NOMO-1 treated with dmso at 0.1 percent for 144 hours (cell line): ENCODE measurements around the gene SLC6A17.

Experiments used
- DNase-seq: peaks from one replicate; lab custom pipeline; 2025; ENCODE audit not compliant: unreplicated experiment; lab: John Stamatoyannopoulos, UW

Gene SLC6A17

DNA sequence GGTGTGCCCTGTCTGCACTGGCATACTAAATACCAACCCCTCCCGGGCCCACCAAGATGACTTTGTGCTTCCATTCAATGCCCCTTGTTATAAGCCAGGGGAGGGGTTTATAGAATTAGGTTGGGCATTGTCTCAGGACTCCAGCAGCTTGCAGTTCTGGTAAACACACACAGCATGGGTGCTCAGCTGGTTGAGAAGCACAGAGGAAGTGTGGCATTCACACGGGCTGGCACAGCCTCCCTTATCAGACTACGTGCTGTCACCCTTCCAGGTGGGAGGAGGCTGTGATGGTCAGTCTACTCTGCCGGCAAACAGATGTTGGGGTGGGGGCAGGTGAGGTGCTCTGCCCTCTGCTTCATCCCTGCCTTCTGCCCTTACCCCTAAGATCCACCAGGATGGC is 15.0 kb upstream of the SLC6A17 start:
- no peak for DNase-seq

DNA sequence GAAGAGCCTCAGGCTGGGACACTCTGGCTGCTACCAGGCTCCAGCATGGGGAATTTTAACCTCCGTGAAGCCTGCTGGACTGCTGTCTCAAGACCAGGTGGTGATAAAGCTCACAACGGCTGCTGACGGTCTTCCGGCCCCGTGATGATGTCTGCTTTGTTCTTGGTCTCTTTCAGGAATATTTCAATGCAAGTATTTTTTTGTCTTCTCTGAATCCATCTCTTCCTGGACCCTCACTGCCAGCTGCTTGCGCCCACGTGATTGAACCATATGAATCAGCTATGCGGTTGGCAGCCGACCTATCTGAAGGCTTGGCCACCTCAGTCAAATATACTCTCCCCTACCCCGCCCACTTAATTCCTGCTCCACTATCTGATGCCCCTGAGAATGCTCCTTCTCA is 14.6 kb upstream of the SLC6A17 start:
- no peak for DNase-seq

DNA sequence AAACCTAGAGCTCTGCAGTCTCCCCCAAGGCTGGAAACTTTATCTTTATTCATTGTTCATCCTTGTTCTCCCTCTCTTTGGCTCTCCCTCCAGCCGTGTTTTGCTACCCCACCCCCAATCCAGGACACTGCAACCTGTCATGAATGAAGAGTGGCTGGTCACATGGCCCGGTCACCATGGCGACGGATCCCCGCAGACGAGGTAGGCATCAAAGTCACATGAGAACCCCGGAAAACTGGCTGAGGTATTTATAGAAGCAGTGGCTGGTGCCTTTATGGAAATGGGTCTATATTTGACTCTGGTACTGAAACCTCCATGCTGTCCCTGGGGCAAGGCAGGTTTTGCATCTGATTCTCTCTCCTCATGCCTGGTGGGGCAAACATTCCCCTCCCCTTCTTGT is 13.4 kb upstream of the SLC6A17 start:
- DNase-seq: no peak

DNA sequence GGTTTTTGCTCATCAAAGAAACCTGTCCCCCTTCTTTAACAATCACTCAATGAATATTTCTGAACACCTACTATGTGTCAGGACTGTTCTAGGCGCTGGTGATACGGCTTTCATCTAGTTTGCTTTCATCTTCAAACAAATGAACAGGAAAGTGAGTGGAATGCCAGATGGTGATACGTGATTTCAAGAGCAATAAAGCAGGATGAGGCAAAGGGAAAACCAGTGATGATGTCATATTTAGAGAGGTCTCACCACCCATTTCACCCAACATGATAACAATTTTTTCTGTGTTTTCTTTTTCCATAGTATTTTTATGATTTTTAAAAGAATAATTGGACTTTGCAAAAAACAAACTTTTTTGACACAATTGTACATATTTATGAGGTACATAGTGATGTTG is 11.3 kb upstream of the SLC6A17 start:
- no peak for DNase-seq

DNA sequence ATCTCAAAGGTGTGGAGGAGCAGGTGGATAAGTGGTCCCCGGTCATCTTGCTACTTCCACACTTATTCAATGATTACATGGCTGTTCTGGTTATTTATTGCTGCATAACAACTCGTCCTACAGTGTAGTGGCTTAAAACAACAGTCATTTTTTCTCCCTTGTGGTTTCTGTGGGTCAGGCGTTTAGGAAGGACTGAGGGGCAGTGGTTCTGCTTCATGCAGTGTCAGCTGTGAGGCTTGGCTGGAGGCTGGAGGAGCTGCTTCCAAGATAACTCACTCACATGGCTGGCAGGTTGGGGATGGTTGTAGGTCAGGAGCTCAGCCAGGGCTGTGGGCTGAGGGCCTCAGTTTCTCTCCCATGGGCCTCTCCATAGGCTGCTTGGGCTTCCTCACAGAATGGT is 5.9 kb upstream of the SLC6A17 start:
- DNase-seq: no peak

DNA sequence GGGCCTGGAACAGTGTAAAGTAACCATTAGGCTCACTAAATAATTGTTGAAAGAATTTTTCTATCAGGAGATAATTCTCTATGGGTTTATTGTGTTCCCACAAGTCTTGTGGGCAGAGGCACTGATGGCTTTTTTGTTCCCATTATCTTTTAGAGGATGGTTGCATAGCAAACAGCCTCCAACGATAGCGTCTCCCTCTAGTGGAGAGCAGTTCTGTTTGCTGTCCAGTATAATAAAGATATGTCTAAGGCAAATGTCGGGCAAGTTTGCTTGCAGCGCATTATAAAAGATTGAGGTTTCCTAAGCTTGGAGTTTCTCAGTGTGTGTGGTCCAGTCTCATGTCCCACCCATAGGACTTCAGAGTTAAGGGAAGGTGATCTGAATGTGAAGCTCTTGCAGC is 1.3 kb upstream of the SLC6A17 start:
- no peak for DNase-seq

DNA sequence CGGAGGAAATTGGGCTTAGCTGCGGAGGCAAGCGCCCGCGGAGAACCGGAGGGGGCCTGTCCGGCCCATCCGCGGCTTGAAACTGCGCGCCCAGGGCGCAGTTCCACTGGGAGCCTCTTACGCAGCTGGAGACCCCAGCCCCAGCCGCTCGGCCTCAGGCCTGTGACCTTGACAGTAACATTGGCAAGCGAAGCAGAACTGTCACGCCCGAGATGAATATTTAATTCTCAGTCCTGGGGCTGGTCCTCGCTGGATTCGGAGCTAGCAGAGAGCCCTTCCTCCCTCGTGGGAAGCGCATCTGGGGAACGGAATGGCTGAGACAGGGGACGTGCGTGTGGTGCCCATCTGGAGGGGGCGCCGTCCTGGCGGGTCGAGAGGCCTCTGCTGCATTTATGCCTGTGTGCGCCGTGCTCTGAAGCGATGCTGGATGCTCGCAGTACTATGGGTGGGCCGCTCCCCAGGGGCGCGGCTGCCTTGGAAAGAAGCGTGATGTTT is 928 bp downstream of the SLC6A17 start:
- DNase-seq: no peak

DNA sequence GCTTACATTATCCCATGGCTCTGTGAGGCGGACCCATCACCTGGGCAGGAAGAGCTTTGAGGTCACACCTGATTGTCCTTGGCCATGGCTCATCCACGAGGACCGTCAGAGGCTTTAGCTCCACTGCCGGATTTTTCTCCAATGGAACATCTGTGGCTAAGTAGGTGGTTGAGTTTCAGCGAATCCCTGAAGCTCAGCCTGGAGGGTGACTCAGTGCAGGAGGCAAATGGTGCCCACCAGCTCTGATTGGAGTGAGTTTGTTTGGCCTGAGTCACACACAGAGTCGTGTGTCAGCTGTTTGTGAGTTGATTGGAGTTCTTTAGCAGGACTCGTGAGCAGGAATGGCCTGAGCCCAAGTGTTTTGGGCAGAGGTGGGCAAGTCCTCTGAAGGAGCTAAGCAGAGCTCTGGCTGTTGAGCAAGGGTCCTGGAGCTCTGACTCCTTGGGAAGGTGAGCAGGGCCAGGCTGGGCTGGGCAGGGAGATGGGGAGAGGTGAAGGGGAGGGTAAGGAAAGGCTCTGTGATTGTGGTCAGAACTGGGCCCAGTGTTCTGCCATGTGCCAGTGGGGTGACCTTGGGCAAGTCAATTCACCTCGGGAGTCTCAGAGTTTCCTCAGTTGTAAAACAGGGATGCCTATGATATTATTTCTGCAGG is 2.0 kb downstream of the SLC6A17 start:
- DNase-seq: no peak

DNA sequence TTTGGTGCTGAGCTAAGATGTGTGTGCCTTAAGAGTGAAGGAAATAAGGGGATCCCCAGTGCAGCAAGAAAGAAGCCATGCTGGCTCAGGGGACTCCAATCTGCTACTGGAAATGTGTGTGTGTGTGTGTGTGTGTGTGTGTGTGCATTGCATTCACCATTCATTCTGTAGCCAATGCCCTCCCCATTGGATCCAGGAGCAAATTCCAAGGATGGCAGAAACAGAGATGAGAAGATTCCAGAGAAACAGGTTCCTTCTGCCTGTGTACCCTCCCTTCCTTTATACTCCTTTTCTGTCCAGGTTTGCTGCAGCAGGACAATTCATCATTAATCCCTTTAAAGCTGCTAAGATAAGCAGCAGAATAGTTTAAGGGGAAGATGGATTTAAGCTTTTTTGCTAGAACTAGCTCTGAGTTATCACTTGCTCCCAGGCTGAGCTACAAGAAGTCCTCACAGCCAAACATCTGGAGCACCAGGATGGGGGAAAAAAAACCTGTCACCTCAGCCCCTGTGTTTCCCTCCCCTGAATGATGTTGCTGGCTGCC is 3.2 kb downstream of the SLC6A17 start:
- no peak for DNase-seq

DNA sequence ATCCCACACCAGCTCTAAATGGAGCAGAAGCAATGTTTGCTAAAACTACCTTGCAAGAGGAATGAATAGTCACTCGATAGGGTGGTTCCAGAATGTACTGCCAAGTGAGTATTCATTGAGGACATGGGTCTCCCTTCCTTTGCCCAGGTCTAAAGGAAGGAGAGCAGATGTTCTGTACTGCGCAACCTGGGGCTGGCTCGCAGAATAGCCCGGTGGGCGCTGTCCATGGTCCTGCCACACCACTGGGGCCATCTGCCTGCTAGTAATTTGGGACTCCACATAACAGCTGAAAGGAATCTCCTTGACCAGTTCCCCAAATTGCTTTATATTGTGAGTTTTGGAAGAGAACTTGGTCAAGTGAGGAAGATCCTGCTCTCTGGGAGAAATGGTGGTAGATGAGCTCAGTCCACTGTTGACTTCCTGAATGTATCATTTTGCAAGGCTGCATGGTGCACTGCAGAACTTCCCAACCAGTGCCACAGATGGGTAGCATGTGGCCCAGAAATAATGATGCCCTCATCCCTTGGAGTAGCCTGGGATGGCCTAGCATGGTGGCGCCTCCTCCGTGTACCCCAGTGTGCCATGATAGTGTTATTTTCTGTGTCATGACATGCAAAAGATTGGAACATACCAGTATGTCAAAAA is 5.7 kb downstream of the SLC6A17 start:
- DNase-seq: peak; percentile 6

DNA sequence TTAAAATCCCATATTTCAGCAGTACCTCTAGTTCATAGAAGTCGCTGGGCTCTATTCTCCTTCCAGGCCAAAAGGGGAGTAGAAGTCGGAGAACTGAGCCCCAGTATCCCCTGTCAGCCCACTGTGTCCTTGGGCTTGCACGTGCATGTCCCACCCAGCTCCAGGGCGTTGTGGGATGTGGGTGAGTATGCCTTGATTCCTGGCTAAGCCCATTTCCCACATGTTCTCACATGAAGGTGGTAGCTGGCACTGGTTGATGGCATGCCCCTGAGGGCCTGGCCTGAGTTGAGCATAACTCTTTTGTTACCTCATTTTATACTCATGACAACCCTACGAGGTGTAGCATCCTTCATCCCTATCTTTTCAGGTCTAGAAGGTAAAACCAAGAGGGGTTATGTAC is 8.0 kb downstream of the SLC6A17 start:
- no peak for DNase-seq

DNA sequence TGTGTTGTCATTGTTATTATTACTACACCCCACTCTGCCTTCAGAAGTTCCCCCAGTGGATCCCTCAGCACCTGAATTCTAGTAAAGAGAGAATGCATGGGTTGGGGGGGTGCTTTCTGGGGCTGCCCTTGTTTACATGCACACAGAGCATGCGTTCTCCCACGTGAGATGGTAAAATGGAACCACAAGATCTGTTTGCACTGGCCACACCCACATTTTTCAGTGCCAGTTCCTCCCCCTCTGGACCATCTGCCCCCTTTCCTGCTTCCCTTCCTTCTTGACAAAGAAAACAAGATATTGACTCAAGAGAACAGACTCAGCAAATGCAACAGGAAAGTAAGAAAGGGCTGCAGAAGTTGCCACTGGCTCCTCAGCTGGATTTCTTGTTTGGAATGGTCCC is 8.9 kb downstream of the SLC6A17 start:
- DNase-seq: no peak

DNA sequence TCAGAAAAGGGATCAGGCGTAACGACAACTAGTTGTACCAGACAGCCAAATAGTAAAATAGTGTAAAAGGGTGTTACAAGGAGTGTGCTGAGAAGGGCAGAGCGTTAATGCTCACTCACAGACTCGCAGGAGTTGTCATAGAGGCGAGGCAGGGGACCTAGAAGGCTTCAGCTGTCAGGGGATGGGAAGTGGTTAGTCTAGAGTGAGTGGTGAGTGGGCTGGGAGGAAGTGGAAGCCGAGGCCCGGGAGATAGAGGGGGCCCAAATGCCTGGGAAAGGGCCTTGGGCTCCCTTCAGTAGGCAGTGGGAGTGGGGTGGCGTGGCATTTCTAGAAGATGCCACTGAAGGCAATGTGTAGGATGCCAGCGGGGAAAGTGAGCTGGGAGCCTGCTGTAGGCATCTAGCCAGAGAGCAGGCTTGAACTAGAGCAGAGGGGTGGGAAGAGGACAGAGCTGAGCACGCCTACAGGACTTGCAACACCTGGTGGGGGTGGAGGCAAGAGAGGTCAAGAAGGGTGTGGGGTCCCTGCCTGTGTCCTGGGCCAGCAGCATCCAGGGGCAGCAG is 10.3 kb downstream of the SLC6A17 start:
- DNase-seq: no peak

DNA sequence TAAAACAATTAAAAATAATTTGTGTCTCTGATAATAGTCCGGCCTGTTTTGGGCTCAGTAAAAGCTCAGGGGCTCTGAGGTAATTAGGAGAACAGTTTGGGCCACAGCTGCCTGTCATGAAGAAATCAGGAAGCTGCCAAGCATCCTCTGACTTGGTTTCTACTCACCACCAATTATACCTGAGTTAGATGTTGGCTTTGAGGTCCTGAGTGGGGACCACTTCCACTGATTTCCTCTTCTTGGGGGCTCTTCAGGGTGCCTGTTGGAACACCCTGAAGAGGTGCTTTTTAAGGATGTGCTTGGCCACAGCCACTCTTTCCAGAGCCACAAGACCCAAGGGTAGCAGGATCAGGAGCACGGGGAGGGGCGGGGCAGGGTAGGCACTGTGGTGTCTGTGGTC is 10.9 kb downstream of the SLC6A17 start:
- DNase-seq: no peak

DNA sequence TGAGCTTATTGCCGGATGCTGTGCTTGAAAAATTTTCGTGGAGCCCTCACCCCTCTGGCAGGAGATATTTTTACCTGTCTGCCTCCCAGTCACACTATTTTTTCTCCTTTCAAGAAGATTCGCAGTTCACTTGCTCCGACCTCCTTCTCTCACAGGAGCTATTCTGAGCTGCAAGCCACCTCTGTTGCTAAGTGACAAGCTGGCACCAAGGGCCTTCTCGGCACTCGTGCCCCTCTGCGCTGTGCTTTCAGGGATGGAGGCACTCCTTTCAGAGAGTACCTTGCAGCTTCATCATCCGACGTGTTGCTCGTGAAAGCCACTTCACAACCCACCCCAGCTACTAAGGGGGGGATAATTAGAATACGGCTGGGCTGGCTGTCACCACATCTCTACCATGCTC is 11.6 kb downstream of the SLC6A17 start:
- no peak for DNase-seq

DNA sequence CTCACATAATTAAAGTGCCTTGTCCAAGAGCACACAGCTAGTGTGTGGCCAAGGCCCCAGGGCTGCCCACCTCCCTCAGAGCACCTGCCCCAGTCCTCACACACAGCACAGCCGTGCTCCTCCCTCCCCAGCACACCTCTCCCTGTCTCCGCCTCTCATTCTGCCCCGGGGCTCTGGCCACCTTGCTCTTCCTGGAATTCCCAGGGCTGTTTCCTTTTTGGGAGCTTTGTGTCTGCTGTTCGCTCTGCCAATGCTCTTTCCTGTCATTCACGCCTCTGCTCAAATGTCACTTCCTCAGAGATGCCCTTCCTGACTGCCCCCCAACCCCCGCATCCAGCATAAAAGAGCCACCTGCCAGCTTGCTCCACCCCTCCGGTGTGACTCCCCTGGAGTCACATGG is 13.3 kb downstream of the SLC6A17 start:
- no peak for DNase-seq

DNA sequence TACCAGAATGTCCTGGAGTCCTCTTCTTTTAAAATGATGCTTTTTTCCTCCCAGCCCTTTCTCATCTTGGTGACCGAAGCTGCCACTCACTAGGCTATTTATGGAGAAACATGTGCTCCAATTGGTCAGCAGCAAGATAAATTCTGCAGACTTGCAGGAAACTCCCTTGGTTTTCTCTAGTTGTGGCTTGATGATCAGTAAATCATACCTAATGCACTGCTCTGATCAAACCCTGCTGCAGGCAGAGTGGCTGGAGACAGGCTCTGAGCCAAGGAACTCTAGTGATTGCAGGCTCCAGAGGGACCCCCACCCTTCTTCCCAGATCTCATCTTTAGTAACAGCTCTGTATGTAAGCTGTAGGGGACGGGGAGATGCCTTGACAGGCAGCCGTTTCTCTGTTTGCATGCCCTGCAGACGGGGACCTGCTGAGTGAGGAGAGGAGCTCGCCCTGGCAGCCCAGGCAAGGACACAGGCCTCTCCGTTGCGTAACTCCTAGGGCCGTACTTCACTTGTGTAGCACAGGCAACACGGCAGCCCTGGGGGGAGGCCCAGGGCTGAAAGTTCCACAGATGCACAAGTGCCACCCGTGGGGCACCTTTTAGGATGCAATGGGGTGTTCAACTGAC is 14.5 kb downstream of the SLC6A17 start:
- DNase-seq: no peak

DNA sequence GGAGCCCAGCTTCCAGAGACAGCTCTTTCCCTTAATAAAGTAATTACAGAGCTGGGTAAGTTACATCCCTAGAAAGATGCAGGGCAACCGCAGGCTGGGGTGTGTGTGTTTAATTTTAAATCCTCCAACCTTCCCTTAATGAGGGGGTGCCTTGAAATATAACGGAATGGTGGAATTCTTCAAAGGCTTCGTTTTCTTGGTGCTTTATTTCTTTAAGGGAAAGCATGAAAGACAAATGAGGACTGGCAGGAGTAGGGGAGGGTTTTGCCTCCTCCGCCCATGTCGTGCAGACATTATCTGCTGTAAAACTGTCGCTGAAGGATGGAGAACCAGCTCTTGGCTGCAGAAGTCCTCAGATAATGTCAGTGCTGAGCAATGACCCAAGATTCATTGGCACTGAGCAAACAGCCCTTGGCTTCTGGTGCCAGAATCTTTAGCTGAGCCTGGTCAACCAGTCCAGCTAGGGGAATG is 15.5 kb downstream of the SLC6A17 start:
- DNase-seq: no peak

DNA sequence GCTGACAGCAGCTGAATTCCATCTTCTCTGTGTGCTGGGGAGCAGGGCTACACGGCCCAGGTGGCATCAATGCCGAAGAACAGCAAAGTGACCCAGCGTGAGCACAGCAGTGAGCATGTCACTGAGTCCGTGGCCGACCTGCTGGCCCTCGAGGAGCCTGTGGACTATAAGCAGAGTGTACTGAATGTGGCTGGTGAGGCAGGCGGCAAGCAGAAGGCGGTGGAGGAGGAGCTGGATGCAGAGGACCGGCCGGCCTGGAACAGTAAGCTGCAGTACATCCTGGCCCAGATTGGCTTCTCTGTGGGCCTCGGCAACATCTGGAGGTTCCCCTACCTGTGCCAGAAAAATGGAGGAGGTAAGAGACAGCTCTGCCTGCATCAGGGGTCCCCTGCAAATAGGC is 16.6 kb downstream of the SLC6A17 start:
- DNase-seq: no peak

DNA sequence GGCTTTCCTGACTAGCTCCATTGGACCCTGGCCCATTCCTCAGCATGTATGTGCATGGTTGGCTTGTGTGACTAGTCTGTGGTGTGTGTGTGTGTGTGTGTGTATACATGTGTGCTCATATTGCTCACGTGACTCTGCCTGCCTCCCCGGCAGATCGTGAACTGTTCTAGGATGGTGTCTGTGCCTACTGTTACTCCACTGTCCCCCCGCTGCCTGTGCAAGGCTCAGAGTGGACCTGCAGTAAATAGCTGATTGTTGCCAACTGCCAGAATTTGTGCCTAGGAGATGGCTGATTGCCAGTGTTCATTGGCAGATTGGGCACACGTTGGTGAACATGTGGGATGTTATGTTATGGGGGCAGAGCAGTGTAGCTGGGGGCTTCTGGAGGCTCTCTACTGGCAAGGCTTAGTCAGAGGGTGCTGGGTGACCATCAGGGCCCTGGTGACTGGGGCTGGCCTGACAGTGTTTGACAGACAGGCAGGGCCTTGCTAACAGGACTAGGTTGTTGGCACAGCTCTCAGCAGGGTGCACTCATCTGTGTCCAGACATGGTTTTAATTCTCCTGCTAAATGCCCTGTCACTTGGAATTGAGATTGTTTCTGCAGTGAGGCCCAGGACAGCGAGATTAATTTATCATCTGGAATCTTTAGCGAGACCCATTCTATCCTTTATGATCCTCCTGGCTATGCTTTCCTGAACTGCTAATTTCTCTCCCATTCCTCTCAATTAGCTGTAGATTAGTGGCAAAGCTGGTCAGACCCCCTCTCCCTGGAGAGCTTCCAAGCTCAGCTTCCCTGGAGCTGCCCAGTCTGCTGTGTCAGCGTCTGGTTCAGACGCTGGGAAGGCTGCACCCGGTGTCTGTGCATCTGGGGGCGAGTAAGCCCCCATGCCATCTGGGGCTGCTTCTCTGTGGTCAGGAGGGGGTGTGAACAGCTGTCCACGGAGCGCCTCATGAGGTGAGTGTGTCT is 20.8 kb downstream of the SLC6A17 start:
- no peak for DNase-seq

DNA sequence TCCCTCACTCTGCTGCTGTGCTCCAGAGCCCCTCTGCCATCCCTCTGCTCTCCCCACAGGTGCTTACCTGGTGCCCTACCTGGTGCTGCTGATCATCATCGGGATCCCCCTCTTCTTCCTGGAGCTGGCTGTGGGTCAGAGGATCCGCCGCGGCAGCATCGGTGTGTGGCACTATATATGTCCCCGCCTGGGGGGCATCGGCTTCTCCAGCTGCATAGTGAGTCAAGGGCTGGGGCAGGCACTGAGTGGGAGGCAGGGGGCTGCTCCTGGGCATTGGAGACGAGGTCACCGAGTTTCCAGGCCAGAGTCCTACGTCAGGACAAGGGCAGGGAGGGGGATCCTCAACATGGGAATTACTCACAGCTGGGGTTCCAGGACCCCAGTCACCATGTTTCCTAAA is 21.7 kb downstream of the SLC6A17 start:
- no peak for DNase-seq
